Astrocyte (in vitro differentiated cells and primary cell): ENCODE measurements around the gene PYGB.

Experiments used
- CTCF ChIP-seq: IDR thresholded peaks from 2 replicates; pipeline ENCODE4 v1.5.1; 2011; ENCODE audit warnings: low read depth, mild to moderate bottlenecking, inconsistent platforms, low read length, moderate library complexity; ENCODE audit not compliant: insufficient read depth
- EZH2 ChIP-seq: IDR thresholded peaks from 2 replicates; pipeline ENCODE4 v1.6.1; 2012; ENCODE audit warnings: mild to moderate bottlenecking, low read length, inconsistent platforms; ENCODE audit not compliant: insufficient read depth

- TF ChIP-seq CTCF (no peak), EZH2 (no peak)
Observed at GRCh38 chr20:25277051-25277801, 29.3 kb downstream of the PYGB start.
